Progenitor cell of endocrine pancreas (in vitro differentiated cells): Measurements from ENCODE around the gene TMEM135. TPM values are rescaled to one million over a fixed set of nuclear protein-coding genes. Genes with fewer than 3 reads are reported as not detected.
"Not testable (repeated sequence)": the region's sequence is repeated elsewhere in the genome, so short reads cannot be mapped to it uniquely, and the experiment has no call there.

Source experiments
- DNase-seq: peaks from one replicate; pipeline ENCODE4 v3.0.0; 2021; ENCODE audit warnings: low spot score; ENCODE audit not compliant: unreplicated experiment
- H3K27ac Mint-ChIP-seq: 2 replicates; pipeline ENCODE4 v1.8.0; 2021; ENCODE audit warnings: mild to moderate bottlenecking, moderate library complexity, mixed read lengths
- H3K27me3 Mint-ChIP-seq: 2 replicates; pipeline ENCODE4 v1.8.0; 2021; ENCODE audit warnings: mixed read lengths
- H3K36me3 Mint-ChIP-seq: 2 replicates; pipeline ENCODE4 v1.8.0; 2022; ENCODE audit warnings: mixed read lengths; ENCODE audit not compliant: insufficient read depth
- H3K4me1 Mint-ChIP-seq: 2 replicates; pipeline ENCODE4 v1.8.0; 2021; ENCODE audit warnings: low read depth, mixed read lengths
- H3K4me3 Mint-ChIP-seq: 2 replicates; pipeline ENCODE4 v1.8.0; 2021; ENCODE audit warnings: low read depth, mild to moderate bottlenecking, moderate library complexity, mixed read lengths
- H3K9me3 Mint-ChIP-seq: 2 replicates; pipeline ENCODE4 v1.8.0; 2021; ENCODE audit warnings: low read depth, mixed read lengths
- total RNA-seq: library from RNA; stranded (reverse); gene quantifications from 2 replicates; pipeline ENCODE4 v1.2.1, GENCODE V29; 2021
- TF ChIP-seq, protein P1 (sequence below): fragments of 200-600 bp; sonication (generic); IDR thresholded peaks from one replicate; pipeline ENCODE4 v1.5.0; 2021; ENCODE audit warnings: antibody characterized with exemption, mild to moderate bottlenecking; ENCODE audit not compliant: unreplicated experiment

Gene TMEM135
- total RNA-seq, 1 donor from 2014 or later = 33.0 TPM

DNA sequence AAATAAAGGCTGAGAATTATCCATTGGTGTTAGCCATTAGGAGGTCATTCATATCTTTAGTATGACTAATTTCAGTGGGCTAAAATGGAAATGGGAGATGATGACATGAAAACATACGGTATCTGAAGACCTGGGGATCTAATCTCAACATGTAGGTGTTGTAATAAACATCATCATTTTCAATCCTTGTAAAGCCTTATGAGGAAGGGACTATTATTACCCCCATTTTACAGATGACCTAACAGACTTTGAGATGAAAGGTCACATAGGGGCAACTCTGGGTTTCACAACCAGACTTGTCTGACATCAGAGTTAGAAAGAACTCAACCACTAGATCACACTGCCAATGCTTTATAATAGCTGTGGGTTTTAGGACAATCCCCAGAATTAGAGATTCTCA is 34.8 kb upstream of the TMEM135 start:
- TF ChIP-seq, protein P1, sequence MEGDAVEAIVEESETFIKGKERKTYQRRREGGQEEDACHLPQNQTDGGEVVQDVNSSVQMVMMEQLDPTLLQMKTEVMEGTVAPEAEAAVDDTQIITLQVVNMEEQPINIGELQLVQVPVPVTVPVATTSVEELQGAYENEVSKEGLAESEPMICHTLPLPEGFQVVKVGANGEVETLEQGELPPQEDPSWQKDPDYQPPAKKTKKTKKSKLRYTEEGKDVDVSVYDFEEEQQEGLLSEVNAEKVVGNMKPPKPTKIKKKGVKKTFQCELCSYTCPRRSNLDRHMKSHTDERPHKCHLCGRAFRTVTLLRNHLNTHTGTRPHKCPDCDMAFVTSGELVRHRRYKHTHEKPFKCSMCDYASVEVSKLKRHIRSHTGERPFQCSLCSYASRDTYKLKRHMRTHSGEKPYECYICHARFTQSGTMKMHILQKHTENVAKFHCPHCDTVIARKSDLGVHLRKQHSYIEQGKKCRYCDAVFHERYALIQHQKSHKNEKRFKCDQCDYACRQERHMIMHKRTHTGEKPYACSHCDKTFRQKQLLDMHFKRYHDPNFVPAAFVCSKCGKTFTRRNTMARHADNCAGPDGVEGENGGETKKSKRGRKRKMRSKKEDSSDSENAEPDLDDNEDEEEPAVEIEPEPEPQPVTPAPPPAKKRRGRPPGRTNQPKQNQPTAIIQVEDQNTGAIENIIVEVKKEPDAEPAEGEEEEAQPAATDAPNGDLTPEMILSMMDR = no peak
- Mint-ChIP-seq H3K9me3 (no peaks in the 10 kb centered on the region), H3K27me3 (peaks cover 13% of the 10 kb centered on the region), H3K27ac (no peak overlapping the region), H3K4me3 (no peak overlapping the region), H3K36me3 (no peaks in the 10 kb centered on the region), H3K4me1 (peaks cover 25% of the 10 kb centered on the region)
- no peak for DNase-seq

DNA sequence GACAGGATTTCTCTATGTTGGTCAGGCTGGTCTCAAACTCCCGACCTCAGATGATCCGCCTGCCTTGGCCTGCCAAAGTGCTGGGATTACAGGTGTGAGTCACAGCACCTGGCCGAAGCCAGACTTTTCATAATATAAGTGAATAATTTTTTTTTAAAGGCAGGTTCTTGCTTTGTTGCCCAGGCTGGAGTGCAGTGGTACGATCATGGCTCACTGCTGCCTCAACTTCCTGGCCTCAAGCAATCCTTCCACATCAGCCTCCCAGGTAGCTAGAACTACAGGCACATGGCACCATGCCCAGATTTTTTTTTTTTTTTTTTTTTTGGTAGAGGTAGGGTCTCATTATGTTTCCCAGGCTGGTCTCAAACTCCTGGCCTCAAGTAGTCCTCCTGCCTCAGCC is 33.5 kb upstream of the TMEM135 start:
- not testable (repeated sequence) for H3K9me3 Mint-ChIP-seq, H3K4me3 Mint-ChIP-seq, DNase-seq, H3K27ac Mint-ChIP-seq, H3K36me3 Mint-ChIP-seq
- Mint-ChIP-seq H3K27me3 (peaks cover 13% of the 10 kb centered on the region), H3K4me1 (peaks cover 20% of the 10 kb centered on the region)

DNA sequence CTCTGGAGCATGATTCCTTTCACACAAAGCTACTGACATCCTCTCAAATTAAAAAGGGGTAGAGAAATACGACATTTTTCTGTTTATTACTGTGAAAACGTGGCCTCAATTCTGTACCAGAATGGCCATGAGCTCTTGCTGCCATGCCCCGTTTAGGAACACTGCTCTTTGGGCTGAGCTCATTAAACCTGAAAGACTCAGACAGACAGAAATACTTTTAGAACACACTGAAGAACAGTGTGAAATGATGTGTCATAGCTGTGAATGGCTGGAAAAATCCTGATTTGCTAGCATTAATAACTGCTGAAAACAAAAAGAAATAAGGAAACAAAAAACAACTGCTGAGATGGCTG is 32.2 kb upstream of the TMEM135 start:
- Mint-ChIP-seq H3K4me3 (no peak overlapping the region), H3K4me1 (peaks cover 8% of the 10 kb centered on the region), H3K36me3 (no peaks in the 10 kb centered on the region), H3K27ac (no peak overlapping the region), H3K9me3 (no peaks in the 10 kb centered on the region), H3K27me3 (peaks cover 13% of the 10 kb centered on the region)
- DNase-seq = no peak
- TF ChIP-seq, protein P1 = no peak

DNA sequence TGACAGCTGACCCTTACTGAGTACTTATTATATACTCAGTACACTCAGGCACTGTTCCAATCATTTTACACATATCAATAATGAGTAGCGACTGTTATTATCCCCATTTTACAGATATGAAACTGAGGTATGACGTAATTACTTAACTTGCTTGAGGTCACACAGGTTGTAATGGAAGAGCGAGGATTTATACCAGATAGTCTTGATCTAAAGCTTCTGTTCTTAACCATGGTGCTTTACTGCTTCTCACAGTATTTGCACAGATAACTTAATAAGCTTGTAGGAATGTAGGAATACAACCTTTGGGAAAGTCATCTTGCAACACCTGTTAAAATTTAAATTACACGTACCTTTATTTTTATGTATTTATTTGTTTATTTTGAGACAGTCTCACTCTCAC is 31.7 kb upstream of the TMEM135 start:
- TF ChIP-seq, protein P1 = no peak
- no peak overlapping the region for H3K27ac Mint-ChIP-seq
- peaks cover 7% of the 10 kb centered on the region for H3K4me1 Mint-ChIP-seq
- no peak overlapping the region for H3K4me3 Mint-ChIP-seq
- H3K9me3 Mint-ChIP-seq = no peaks in the 10 kb centered on the region
- peaks cover 13% of the 10 kb centered on the region for H3K27me3 Mint-ChIP-seq
- DNase-seq = no peak
- no peaks in the 10 kb centered on the region for H3K36me3 Mint-ChIP-seq

DNA sequence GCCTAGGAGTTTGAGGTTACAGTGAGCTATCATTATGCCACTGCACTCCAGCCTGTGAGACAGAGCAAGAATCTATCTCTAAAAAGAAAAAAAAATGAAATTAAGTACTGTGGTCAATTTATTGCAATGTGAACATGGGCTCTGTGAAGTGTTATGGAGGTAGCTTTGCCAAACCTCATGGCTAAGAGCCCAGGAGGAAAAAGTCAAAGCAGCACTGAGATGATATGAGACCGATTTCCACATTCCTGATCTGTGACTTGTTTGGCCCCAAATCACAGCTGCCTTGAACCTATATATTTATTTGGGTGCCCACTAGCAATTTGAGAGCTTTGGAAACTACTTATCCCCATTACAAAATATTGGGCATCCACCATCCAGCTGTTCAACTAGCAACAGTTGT is 29.8 kb upstream of the TMEM135 start:
- TF ChIP-seq, protein P1 = no peak
- Mint-ChIP-seq H3K4me3 (no peak overlapping the region), H3K27me3 (peaks cover 10% of the 10 kb centered on the region), H3K4me1 (peaks cover 7% of the 10 kb centered on the region), H3K9me3 (no peaks in the 10 kb centered on the region), H3K27ac (no peak overlapping the region), H3K36me3 (no peaks in the 10 kb centered on the region)
- no peak for DNase-seq

DNA sequence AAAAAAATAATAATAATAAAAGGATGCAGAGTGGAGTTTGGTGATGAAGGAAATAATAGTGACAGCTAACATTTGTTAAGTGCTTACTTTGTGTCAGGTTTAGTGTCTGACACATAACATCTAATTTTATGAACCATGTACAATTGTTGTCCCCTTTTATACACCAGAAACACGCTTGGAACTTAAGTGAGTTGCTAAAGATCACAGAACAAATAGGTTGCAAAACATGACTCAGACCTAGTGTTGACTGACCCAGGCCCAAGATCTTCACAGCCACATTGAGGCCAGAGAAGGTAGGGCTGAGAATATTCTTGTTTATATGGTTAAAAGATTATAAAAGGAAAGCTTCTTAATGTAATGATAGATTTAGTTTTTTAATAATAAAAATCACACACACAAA is 25.6 kb upstream of the TMEM135 start:
- H3K4me3 Mint-ChIP-seq = no peak overlapping the region
- no peaks in the 10 kb centered on the region for H3K9me3 Mint-ChIP-seq
- no peak for DNase-seq
- H3K4me1 Mint-ChIP-seq = peaks cover 1% of the 10 kb centered on the region
- no peaks in the 10 kb centered on the region for H3K36me3 Mint-ChIP-seq
- TF ChIP-seq, protein P1 = no peak
- peaks cover 9% of the 10 kb centered on the region for H3K27me3 Mint-ChIP-seq
- H3K27ac Mint-ChIP-seq = no peak overlapping the region
